Endothelial cell of umbilical vein (primary cell): ENCODE data around the gene TXNRD1. TPM values are rescaled to one million over a fixed set of nuclear protein-coding genes. Genes with fewer than 3 reads are reported as not detected.

Experiments
- BruUV-seq: library from RNA; stranded (reverse); fragments of 400-500 nt; replicated peaks from 2 replicates; lab custom pipeline; 2021; lab: Mats Ljungman, UMichigan
- CTCF ChIA-PET: fragments of 300-600, 350-600 bp; sonication (Branson Sonifier 250); formaldehyde crosslinking; loops from one replicate; lab custom pipeline; 2021; ENCODE audit warnings: antibody characterized with exemption, inconsistent platforms; lab: Charles Lee
- POLR2A ChIA-PET: fragments of 300-600, 350-600 bp; sonication (Branson Sonifier 250); formaldehyde crosslinking; loops from one replicate; lab custom pipeline; 2021; ENCODE audit warnings: antibody characterized with exemption, inconsistent platforms; lab: Charles Lee
- DNase-seq: peaks from one replicate; pipeline ENCODE4 v3.0.0-alpha.2; 2011; ENCODE audit warnings: low read depth, low spot score
- FAIRE-seq: peaks from 2 replicates; lab custom pipeline; 2011; peaks lifted over from hg19 to GRCh38; lab: Jason Lieb, UNC
- H2AFZ ChIP-seq: 2 replicates; pipeline ENCODE4 v1.6.0; 2012; ENCODE audit warnings: low read depth, low read length, control low read depth, inconsistent platforms
- H3K27ac ChIP-seq: 2 replicates; pipeline ENCODE4 v1.5.1; 2011; ENCODE audit warnings: low read depth, mild to moderate bottlenecking, control low read depth, low read length, moderate library complexity; ENCODE audit not compliant: insufficient read depth
- H3K27me3 ChIP-seq, 2 experiments: 2 replicates each; pipeline versions ENCODE4 v1.6.0 to v1.6.1; 2011; ENCODE audit warnings: low read length in 2 of 2, mixed read lengths in 1 of 2; ENCODE audit not compliant: control insufficient read depth in 2 of 2, insufficient read depth in 2 of 2
- H3K36me3 ChIP-seq, 2 experiments: 2 replicates in 1 of 2; 3 replicates in 1 of 2; pipeline ENCODE4 v1.5.1; 2011; ENCODE audit warnings: low read length in 2 of 2, mild to moderate bottlenecking in 1 of 2, moderate library complexity in 1 of 2; ENCODE audit not compliant: control insufficient read depth in 2 of 2, insufficient read depth in 2 of 2; ENCODE audit errors: extremely low read depth in 1 of 2
- H3K4me1 ChIP-seq: 3 replicates; pipeline ENCODE4 v1.5.1; 2011; ENCODE audit warnings: mild to moderate bottlenecking, low read length; ENCODE audit not compliant: control insufficient read depth, insufficient read depth; ENCODE audit errors: extremely low read depth
- H3K4me2 ChIP-seq: 2 replicates; pipeline ENCODE4 v1.6.1; 2011; ENCODE audit warnings: low read length, control low read depth, mixed read lengths; ENCODE audit not compliant: insufficient read depth
- H3K4me3 ChIP-seq, 3 experiments: fragments of 200-600 bp in 1 of 3; sonication (generic), shearing (Covaris generic) in 1 of 3; replicated peaks in 1 of 3; 2 replicates each; pipeline ENCODE4 v1.5.1; 2011 to 2016; ENCODE audit warnings: control low read depth in 3 of 3, low read length in 3 of 3, mild to moderate bottlenecking in 2 of 3, inconsistent platforms in 1 of 3, low read depth in 1 of 3, moderate library complexity in 1 of 3; ENCODE audit not compliant: insufficient read depth in 1 of 3
- H3K79me2 ChIP-seq: 2 replicates; pipeline ENCODE4 v1.6.0; 2012; ENCODE audit warnings: low read length, inconsistent platforms; ENCODE audit not compliant: control insufficient read depth, insufficient read depth
- H3K9ac ChIP-seq: replicated peaks from 2 replicates; pipeline ENCODE3; 2011; ENCODE audit warnings: low read length, control low read depth; ENCODE audit not compliant: insufficient read depth; ENCODE audit errors: extremely low read depth
- H3K9me1 ChIP-seq: replicated peaks from 3 replicates; pipeline ENCODE4 v1.6.0; 2011; ENCODE audit warnings: mild to moderate bottlenecking, low read length; ENCODE audit not compliant: control insufficient read depth, insufficient read depth; ENCODE audit errors: extremely low read depth
- H3K9me3 ChIP-seq: replicated peaks from 2 replicates; pipeline ENCODE4 v1.5.1; 2012; ENCODE audit warnings: low read length, inconsistent platforms; ENCODE audit not compliant: control insufficient read depth, insufficient read depth
- H4K20me1 ChIP-seq: replicated peaks from 2 replicates; pipeline ENCODE3; 2011; ENCODE audit warnings: mild to moderate bottlenecking, low read length; ENCODE audit not compliant: control insufficient read depth, insufficient read depth; ENCODE audit errors: extremely low read depth
- EZH2 ChIP-seq: IDR thresholded peaks from 2 replicates; pipeline ENCODE4 v1.6.1; 2012; ENCODE audit warnings: borderline replicate concordance, low read depth, mild to moderate bottlenecking, moderate library complexity, low read length, inconsistent platforms; ENCODE audit not compliant: severe bottlenecking
- FOS ChIP-seq: IDR thresholded peaks from 2 replicates; pipeline ENCODE4 v1.6.1; 2011; ENCODE audit warnings: mild to moderate bottlenecking, low read length, moderate library complexity, borderline replicate concordance; ENCODE audit not compliant: insufficient read depth
- GATA2 ChIP-seq: IDR thresholded peaks from 2 replicates; pipeline ENCODE4 v1.7.0; 2011; ENCODE audit warnings: low read depth, mild to moderate bottlenecking, moderate library complexity, mixed read lengths, low read length; ENCODE audit not compliant: insufficient read length, insufficient read depth
- JUN ChIP-seq: IDR thresholded peaks from 2 replicates; pipeline ENCODE4 v1.6.1; 2011; ENCODE audit warnings: borderline replicate concordance, low read depth; ENCODE audit not compliant: insufficient read length, insufficient read depth
- MYC ChIP-seq: IDR thresholded peaks from one replicate; pipeline ENCODE4 v1.6.1; 2011; ENCODE audit warnings: mild to moderate bottlenecking, low read depth, low read length
- POLR2A ChIP-seq: IDR thresholded peaks from 2 replicates; pipeline ENCODE4 v1.6.1; 2012; ENCODE audit warnings: low read depth, mild to moderate bottlenecking, control low read depth, low read length
- POLR2AphosphoS5 ChIP-seq: IDR thresholded peaks from 2 replicates; pipeline ENCODE4 v1.6.1; 2012; ENCODE audit warnings: low read depth, mild to moderate bottlenecking, control low read depth, low read length, moderate library complexity; ENCODE audit not compliant: insufficient read depth
- dilution Hi-C: fragments of 300-500 bp; cut with MboI; formaldehyde crosslinking; loops from one replicate; pipeline ENCODE4 v1.15.0; 2019; ENCODE audit warnings: low sequenced_read_pairs; ENCODE audit not compliant: extremely low pct_ligation_motif_present
- intact Hi-C: fragments of 100-400 bp; cut with micrococcal nuclease; formaldehyde crosslinking; loops from one replicate; pipeline ENCODE4 v1.10.0; 2022
- polyA plus RNA-seq, 4 experiments: library from polyadenylated mRNA; depleted of rRNA in 3 of 4; stranded (reverse) in 3 of 4; unstranded in 1 of 4; fragments of >200 nt; gene quantifications; 2 replicates each; pipeline versions ENCODE4 v1.2.1 to v1.2.3, GENCODE V29; 2011 to 2012; ENCODE audit warnings: missing spikeins in 1 of 4
- total RNA-seq: library from RNA; stranded (reverse); gene quantifications from 2 replicates; pipeline ENCODE4 v1.2.3, GENCODE V29; 2021
- TF ChIP-seq, protein P1 (sequence below), 2 donors: IDR thresholded peaks; 1 replicate in 1 of 2; 2 replicates in 1 of 2; pipeline ENCODE4 v1.5.1; 2011; ENCODE audit warnings: low read length in 2 of 2, mild to moderate bottlenecking in 2 of 2, moderate library complexity in 2 of 2, control low read depth in 1 of 2, inconsistent platforms in 1 of 2, low read depth in 1 of 2; ENCODE audit not compliant: insufficient read depth in 1 of 2; ENCODE audit errors: extremely low read depth in 1 of 2
- TF ChIP-seq, protein P2 (sequence below): IDR thresholded peaks from 2 replicates; pipeline ENCODE4 v1.6.1; 2011; ENCODE audit not compliant: insufficient read depth, insufficient read length

Gene TXNRD1
- total and polyA plus RNA-seq, 2 donors (not counting 3 experiments of a cell fraction or from before 2014, with no cell fraction given): 309 to 566 TPM

DNA sequence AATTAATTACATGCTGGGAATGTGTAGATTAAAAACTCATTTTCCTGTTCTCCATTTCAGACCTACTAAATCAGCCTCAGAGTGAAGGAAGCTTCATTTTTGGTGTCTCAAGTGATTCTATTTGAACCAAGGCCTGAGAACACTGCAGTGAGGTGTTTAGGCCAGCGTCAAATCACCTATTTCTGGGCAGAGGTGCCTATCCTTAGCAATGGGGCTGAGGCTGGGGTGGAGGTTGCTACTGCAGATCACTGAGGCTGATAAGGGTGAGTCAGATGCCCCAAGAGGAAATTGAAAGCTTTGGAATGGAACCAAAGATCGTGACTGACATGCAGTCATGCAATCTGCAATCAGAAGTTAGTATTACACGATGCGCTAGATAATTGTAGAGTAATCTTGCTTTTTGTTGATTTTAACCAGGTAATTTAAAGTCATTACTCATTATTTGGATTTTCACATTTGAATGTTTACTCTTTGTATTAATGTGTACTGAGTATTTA is 4.4 kb downstream of the TXNRD1 start:
- TF ChIP-seq FOS (peak; percentile 67), GATA2 (peak; percentile 100), MYC (no peak), JUN (peak; percentile 85)
- Histone ChIP-seq H3K4me1 (peaks cover 40% of the 10 kb centered on the region), H3K4me2 (peak overlapping the region; percentile 73), H3K79me2 (peaks cover 14% of the 10 kb centered on the region), H3K4me3 (peak overlapping the region in 1 of 3 experiments; percentile 2), H3K27me3 (no peaks in the 10 kb centered on the region), H3K27ac (peak overlapping the region; percentile 95), H2AFZ (no peak overlapping the region), H3K9me3 (no peaks in the 10 kb centered on the region), H3K9me1 (no peaks in the 10 kb centered on the region), H4K20me1 (no peaks in the 10 kb centered on the region), H3K36me3 (no peaks in the 10 kb centered on the region), H3K9ac (peak overlapping the region; percentile 82)
- ChIA-PET CTCF (interaction anchor here (0.7 to 5.6 kb wide), 13 partner anchors 9 to 94 kb away, joined by 3 to 49 read pairs (median 4); no protein-coding TSS in a partner anchor), POLR2A (interaction anchor here (0.6 to 6.8 kb wide), 10 partner anchors 54 to 888 kb away, joined by 3 to 222 read pairs (median 6); partner anchors contain the start of genes EID3 and WASHC4)
- TSS peak; percentile 50 for BruUV-seq
- dilution Hi-C loops (loop anchor here (5.0 kb wide), 1 partner anchor 67 kb away; no protein-coding TSS in a partner anchor), intact Hi-C loops (loop anchor here (1.0 to 5.0 kb wide), 4 partner anchors 60 to 237 kb away; partner anchors contain the start of genes CHST11 and EID3)
- FAIRE-seq (no peak), DNase-seq (peak; percentile 87)

DNA sequence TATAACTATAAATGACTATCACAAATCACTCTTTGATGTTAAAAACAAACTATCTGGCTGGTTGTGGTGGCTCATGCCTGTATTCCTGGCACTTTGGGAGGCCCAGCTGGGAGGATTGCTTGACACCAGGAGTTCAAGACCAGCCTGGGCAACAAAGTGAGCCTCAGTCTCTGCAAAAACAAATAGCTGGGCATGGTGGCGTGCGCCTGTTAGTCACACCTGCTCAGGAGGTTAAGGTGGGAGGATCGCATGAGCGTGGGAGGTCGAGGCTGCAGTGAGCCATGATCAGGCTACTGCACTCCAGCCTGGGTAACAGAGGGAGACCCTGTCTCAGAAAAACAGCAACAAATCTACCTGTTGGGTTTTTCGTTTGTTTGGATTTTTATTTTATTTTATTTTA is 5.4 kb downstream of the TXNRD1 start:
- Histone ChIP-seq H2AFZ (no peak overlapping the region), H4K20me1 (no peaks in the 10 kb centered on the region), H3K4me1 (peaks cover 33% of the 10 kb centered on the region), H3K9ac (no peak overlapping the region), H3K4me2 (no peak overlapping the region), H3K9me1 (no peaks in the 10 kb centered on the region), H3K79me2 (peaks cover 10% of the 10 kb centered on the region), H3K27me3 (no peaks in the 10 kb centered on the region), H3K9me3 (no peaks in the 10 kb centered on the region), H3K4me3 (no peak overlapping the region), H3K27ac (peak overlapping the region; percentile 95), H3K36me3 (no peaks in the 10 kb centered on the region)
- dilution Hi-C loops: loop anchor here (5.0 kb wide), 1 partner anchor 66 kb away; no protein-coding TSS in a partner anchor
- intact Hi-C loops: no loop called here
- POLR2A ChIA-PET: interaction anchor here (0.7 to 6.8 kb wide), 2 partner anchors 24 to 72 kb away, joined by 3 to 222 read pairs; no protein-coding TSS in a partner anchor
- DNase-seq: no peak
- BruUV-seq: no TSS peak
- CTCF ChIA-PET: interaction anchor here (1.0 to 5.6 kb wide), 4 partner anchors 60 to 161 kb away, joined by 3 to 49 read pairs (median 7); no protein-coding TSS in a partner anchor
- no peak for FAIRE-seq
- TF ChIP-seq GATA2 (no peak), FOS (no peak), POLR2A (no peak), MYC (no peak), JUN (no peak), EZH2 (no peak), POLR2AphosphoS5 (no peak)
- TF ChIP-seq, protein P1, sequence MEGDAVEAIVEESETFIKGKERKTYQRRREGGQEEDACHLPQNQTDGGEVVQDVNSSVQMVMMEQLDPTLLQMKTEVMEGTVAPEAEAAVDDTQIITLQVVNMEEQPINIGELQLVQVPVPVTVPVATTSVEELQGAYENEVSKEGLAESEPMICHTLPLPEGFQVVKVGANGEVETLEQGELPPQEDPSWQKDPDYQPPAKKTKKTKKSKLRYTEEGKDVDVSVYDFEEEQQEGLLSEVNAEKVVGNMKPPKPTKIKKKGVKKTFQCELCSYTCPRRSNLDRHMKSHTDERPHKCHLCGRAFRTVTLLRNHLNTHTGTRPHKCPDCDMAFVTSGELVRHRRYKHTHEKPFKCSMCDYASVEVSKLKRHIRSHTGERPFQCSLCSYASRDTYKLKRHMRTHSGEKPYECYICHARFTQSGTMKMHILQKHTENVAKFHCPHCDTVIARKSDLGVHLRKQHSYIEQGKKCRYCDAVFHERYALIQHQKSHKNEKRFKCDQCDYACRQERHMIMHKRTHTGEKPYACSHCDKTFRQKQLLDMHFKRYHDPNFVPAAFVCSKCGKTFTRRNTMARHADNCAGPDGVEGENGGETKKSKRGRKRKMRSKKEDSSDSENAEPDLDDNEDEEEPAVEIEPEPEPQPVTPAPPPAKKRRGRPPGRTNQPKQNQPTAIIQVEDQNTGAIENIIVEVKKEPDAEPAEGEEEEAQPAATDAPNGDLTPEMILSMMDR (IDR thresholded peaks at IDR 0.05; ENCODE audit: extremely low read depth in 1 of 2, insufficient read depth in 1 of 2, low read depth in 1 of 2, low read length in 2 of 2): no peak
- TF ChIP-seq, protein P2, sequence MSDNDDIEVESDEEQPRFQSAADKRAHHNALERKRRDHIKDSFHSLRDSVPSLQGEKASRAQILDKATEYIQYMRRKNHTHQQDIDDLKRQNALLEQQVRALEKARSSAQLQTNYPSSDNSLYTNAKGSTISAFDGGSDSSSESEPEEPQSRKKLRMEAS: no peak
